ENCODE data around the gene ZNF407. TPM values are rescaled to one million over a fixed set of nuclear protein-coding genes. Genes with fewer than 3 reads are reported as not detected.
A peak's percentile ranks its signal among the peaks of the same experiment; 100 is the strongest.
"Not testable (repeated sequence)": the region's sequence is repeated elsewhere in the genome, so short reads cannot be mapped to it uniquely, and the experiment has no call there.

Gene ZNF407
- total RNA-seq, 1 donor from 2014 or later: 15.1 TPM

DNA sequence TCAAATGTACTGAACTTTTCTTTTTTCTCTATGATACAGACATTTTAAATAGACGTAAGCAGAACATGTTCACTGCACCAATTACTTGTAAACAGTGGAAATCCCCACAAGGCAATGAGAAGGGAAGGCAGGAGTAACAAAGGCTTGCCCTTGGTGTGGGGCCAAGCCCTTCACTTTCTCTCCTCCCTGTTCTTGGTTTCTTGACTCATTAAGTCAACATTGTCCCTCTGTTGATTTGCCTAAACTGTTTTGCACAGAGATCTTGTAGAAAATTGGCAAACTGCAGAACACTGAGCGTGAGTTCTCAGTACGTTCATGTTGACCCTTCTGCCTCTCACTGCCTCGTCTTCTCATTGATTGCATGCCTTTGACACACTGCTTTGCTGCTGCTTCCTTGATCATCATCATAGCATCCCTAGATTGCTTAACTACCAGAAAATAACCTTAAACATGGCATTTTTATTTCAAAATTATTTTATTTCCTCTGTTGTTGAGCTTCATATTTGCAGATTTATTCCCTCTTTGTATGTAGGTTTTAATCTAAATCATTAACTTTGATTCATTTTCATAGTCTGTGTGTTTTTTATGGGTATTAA, 353.6 kb downstream of the ZNF407 start:
- H3K9me3 ChIP-seq (ENCODE audit: control insufficient read depth in 3 of 3, low read length in 3 of 3): no peaks in the 10 kb centered on the region
- H3K36me3 ChIP-seq (ENCODE audit: control insufficient read depth in 3 of 3, insufficient read depth in 3 of 3, low read length in 3 of 3): no peaks in the 10 kb centered on the region
- H3K4me3 ChIP-seq (ENCODE audit: low read length in 3 of 3): no peak overlapping the region
- no peak overlapping the region for H3K9ac ChIP-seq (ENCODE audit: low read depth in 1 of 3, low read length in 3 of 3)
- peak overlapping the region; percentile 4 for H3K27ac ChIP-seq (ENCODE audit: low read depth, low read length)
- peaks cover 0 to 4% (median 0%) of the 10 kb centered on the region in 3 donors for H3K4me1 ChIP-seq (ENCODE audit: control insufficient read depth in 3 of 3, insufficient read depth in 3 of 3, low read length in 3 of 3)
- H3K27me3 ChIP-seq (ENCODE audit: control insufficient read depth in 3 of 3, insufficient read depth in 3 of 3, low read length in 3 of 3): no peaks in the 10 kb centered on the region

DNA sequence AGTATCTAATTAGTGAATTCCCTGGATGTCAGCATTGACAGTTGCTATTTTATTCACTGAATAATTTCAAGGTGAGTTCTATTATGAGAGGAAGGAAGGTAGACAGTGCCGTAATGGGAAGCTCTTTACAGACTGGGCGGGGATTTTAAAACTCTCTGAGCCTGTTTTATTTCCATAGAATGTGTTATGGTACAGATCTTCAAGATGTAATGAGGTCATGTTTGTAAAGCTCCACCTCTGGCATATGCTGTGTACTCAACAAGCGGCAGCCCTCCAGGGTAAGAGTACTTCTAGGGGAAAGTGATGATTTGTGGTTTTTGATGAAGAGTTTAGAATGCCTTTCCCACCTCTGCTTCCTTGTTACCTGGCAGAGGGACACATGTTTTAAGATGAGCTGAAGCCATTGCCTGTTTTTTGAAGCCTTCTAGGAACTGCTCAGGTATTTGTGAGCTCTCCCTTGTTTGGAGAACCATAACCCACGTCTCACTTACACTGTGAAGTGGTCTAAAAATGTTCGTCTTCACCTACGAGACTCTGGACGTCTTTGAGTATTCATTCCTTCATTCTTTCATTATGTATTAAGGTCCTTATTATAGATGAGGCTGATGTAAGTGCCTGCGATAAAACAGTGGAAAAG, 360.0 kb downstream of the ZNF407 start:
- Histone ChIP-seq H3K4me3 (ENCODE audit: low read length in 3 of 3) (no peak overlapping the region), H3K4me1 (ENCODE audit: control insufficient read depth in 3 of 3, insufficient read depth in 3 of 3, low read length in 3 of 3) (no peaks in the 10 kb centered on the region), H3K27me3 (ENCODE audit: control insufficient read depth in 3 of 3, insufficient read depth in 3 of 3, low read length in 3 of 3) (no peaks in the 10 kb centered on the region), H3K9me3 (ENCODE audit: control insufficient read depth in 3 of 3, low read length in 3 of 3) (no peaks in the 10 kb centered on the region), H3K9ac (ENCODE audit: low read depth in 1 of 3, low read length in 3 of 3) (no peak overlapping the region), H3K27ac (ENCODE audit: low read depth, low read length) (no peak overlapping the region), H3K36me3 (ENCODE audit: control insufficient read depth in 3 of 3, insufficient read depth in 3 of 3, low read length in 3 of 3) (no peaks in the 10 kb centered on the region)

GRCh38 chr18:74959216-74959615, 361.5 kb downstream of the ZNF407 start:
- H3K9ac ChIP-seq (ENCODE audit: low read depth in 1 of 3, low read length in 3 of 3): no peak overlapping the region
- no peaks in the 10 kb centered on the region for H3K27me3 ChIP-seq (ENCODE audit: control insufficient read depth in 3 of 3, insufficient read depth in 3 of 3, low read length in 3 of 3)
- no peaks in the 10 kb centered on the region for H3K9me3 ChIP-seq (ENCODE audit: control insufficient read depth in 3 of 3, low read length in 3 of 3)
- no peak overlapping the region for H3K27ac ChIP-seq (ENCODE audit: low read depth, low read length)
- H3K4me1 ChIP-seq (ENCODE audit: control insufficient read depth in 3 of 3, insufficient read depth in 3 of 3, low read length in 3 of 3): no peaks in the 10 kb centered on the region
- H3K36me3 ChIP-seq (ENCODE audit: control insufficient read depth in 3 of 3, insufficient read depth in 3 of 3, low read length in 3 of 3): no peaks in the 10 kb centered on the region
- no peak overlapping the region for H3K4me3 ChIP-seq (ENCODE audit: low read length in 3 of 3)

- Histone ChIP-seq H3K27me3 (ENCODE audit: control insufficient read depth in 3 of 3, insufficient read depth in 3 of 3, low read length in 3 of 3) (no peaks in the 10 kb centered on the region), H3K4me3 (ENCODE audit: low read length in 3 of 3) (no peak overlapping the region), H3K9me3 (ENCODE audit: control insufficient read depth in 3 of 3, low read length in 3 of 3) (no peaks in the 10 kb centered on the region), H3K36me3 (ENCODE audit: control insufficient read depth in 3 of 3, insufficient read depth in 3 of 3, low read length in 3 of 3) (no peaks in the 10 kb centered on the region), H3K9ac (ENCODE audit: low read depth in 1 of 3, low read length in 3 of 3) (no peak overlapping the region), H3K27ac (ENCODE audit: low read depth, low read length) (no peak overlapping the region), H3K4me1 (ENCODE audit: control insufficient read depth in 3 of 3, insufficient read depth in 3 of 3, low read length in 3 of 3) (no peaks in the 10 kb centered on the region)
These were observed 363.9 kb downstream of the ZNF407 start for GRCh38 chr18:74961596-74961995.

DNA sequence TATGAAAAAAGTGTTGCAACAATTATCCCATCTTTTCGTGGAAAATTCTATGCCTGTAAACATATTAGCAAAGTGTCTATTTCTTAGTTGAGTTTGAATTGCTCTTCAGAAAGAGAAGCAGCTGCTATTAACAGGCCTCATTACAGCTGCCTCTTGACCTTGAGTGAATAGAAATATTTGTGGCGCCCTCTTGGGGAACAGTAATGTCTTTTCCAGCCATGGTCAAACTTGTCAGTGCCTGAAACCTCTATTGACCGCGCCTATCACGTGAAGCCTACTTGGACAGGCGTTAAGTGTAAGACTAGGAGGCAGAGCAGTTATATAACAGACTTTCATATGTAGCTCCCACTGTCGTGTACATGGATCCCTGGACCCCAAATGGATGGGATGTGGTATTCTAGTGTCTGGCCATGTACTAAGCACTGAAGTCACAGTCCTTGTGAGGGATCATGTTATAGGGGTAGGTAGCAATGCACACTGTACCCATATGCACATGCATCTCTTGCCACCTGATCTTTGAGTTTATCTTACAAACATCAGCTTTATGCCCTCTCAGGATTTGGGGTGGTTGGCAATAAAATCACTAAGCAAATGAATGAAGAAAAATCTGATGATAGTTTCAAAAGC, 366.3 kb downstream of the ZNF407 start:
- no peaks in the 10 kb centered on the region for H3K36me3 ChIP-seq (ENCODE audit: control insufficient read depth in 3 of 3, insufficient read depth in 3 of 3, low read length in 3 of 3)
- no peaks in the 10 kb centered on the region for H3K4me1 ChIP-seq (ENCODE audit: control insufficient read depth in 3 of 3, insufficient read depth in 3 of 3, low read length in 3 of 3)
- H3K9ac ChIP-seq (ENCODE audit: low read depth in 1 of 3, low read length in 3 of 3): no peak overlapping the region
- H3K9me3 ChIP-seq (ENCODE audit: control insufficient read depth in 3 of 3, low read length in 3 of 3): no peaks in the 10 kb centered on the region
- H3K27me3 ChIP-seq (ENCODE audit: control insufficient read depth in 3 of 3, insufficient read depth in 3 of 3, low read length in 3 of 3): no peaks in the 10 kb centered on the region
- H3K27ac ChIP-seq (ENCODE audit: low read depth, low read length): no peak overlapping the region
- H3K4me3 ChIP-seq (ENCODE audit: low read length in 3 of 3): no peak overlapping the region

GRCh38 chr18:74965682-74966081, 368.0 kb downstream of the ZNF407 start:
- no peaks in the 10 kb centered on the region for H3K27me3 ChIP-seq (ENCODE audit: control insufficient read depth in 3 of 3, insufficient read depth in 3 of 3, low read length in 3 of 3)
- H3K36me3 ChIP-seq (ENCODE audit: control insufficient read depth in 3 of 3, insufficient read depth in 3 of 3, low read length in 3 of 3): no peaks in the 10 kb centered on the region
- H3K9me3 ChIP-seq (ENCODE audit: control insufficient read depth in 3 of 3, low read length in 3 of 3): no peaks in the 10 kb centered on the region
- H3K9ac ChIP-seq (ENCODE audit: low read depth in 1 of 3, low read length in 3 of 3): no peak overlapping the region
- no peak overlapping the region for H3K27ac ChIP-seq (ENCODE audit: low read depth, low read length)
- H3K4me1 ChIP-seq (ENCODE audit: control insufficient read depth in 3 of 3, insufficient read depth in 3 of 3, low read length in 3 of 3): no peaks in the 10 kb centered on the region
- no peak overlapping the region for H3K4me3 ChIP-seq (ENCODE audit: low read length in 3 of 3)

- H3K36me3 ChIP-seq (ENCODE audit: control insufficient read depth in 3 of 3, insufficient read depth in 3 of 3, low read length in 3 of 3): no peaks in the 10 kb centered on the region
- no peak overlapping the region for H3K27ac ChIP-seq (ENCODE audit: low read depth, low read length)
- H3K9me3 ChIP-seq (ENCODE audit: control insufficient read depth in 3 of 3, low read length in 3 of 3): no peaks in the 10 kb centered on the region
- no peaks in the 10 kb centered on the region for H3K4me1 ChIP-seq (ENCODE audit: control insufficient read depth in 3 of 3, insufficient read depth in 3 of 3, low read length in 3 of 3)
- H3K9ac ChIP-seq (ENCODE audit: low read depth in 1 of 3, low read length in 3 of 3): no peak overlapping the region
- no peak overlapping the region for H3K4me3 ChIP-seq (ENCODE audit: low read length in 3 of 3)
- H3K27me3 ChIP-seq (ENCODE audit: control insufficient read depth in 3 of 3, insufficient read depth in 3 of 3, low read length in 3 of 3): no peaks in the 10 kb centered on the region
These were observed 369.8 kb downstream of the ZNF407 start for GRCh38 chr18:74967438-74967837.

GRCh38 chr18:74967979-74968378, 370.3 kb downstream of the ZNF407 start:
- Histone ChIP-seq H3K4me1 (ENCODE audit: control insufficient read depth in 3 of 3, insufficient read depth in 3 of 3, low read length in 3 of 3) (no peaks in the 10 kb centered on the region), H3K27me3 (ENCODE audit: control insufficient read depth in 3 of 3, insufficient read depth in 3 of 3, low read length in 3 of 3) (no peaks in the 10 kb centered on the region), H3K9ac (ENCODE audit: low read depth in 1 of 3, low read length in 3 of 3) (no peak overlapping the region), H3K36me3 (ENCODE audit: control insufficient read depth in 3 of 3, insufficient read depth in 3 of 3, low read length in 3 of 3) (no peaks in the 10 kb centered on the region), H3K9me3 (ENCODE audit: control insufficient read depth in 3 of 3, low read length in 3 of 3) (no peaks in the 10 kb centered on the region), H3K4me3 (ENCODE audit: low read length in 3 of 3) (no peak overlapping the region), H3K27ac (ENCODE audit: low read depth, low read length) (no peak overlapping the region)

DNA sequence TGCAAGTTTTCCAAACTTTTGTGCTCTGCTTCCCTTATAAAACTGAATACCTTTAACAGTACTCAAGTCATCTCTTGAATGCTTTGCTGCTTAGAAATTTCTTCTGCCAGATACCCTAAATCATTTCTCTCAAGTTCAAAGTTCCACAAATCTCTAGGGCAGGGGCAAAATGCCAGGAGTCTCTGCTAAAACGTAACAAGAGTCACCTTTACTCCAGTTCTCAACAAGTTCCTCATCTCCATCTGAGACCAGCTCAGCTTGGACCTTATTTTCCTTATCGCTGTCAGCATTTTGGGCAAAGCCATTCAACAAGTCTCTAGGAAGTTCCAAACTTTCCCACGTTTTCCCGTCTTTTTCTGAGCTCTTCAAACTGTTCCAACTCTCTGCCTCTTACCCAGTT, 373.7 kb downstream of the ZNF407 start:
- H3K9me3 ChIP-seq (ENCODE audit: control insufficient read depth in 3 of 3, low read length in 3 of 3); H3K4me3 ChIP-seq (ENCODE audit: low read length in 3 of 3); H3K27me3 ChIP-seq (ENCODE audit: control insufficient read depth in 3 of 3, insufficient read depth in 3 of 3, low read length in 3 of 3); H3K27ac ChIP-seq (ENCODE audit: low read depth, low read length); H3K36me3 ChIP-seq (ENCODE audit: control insufficient read depth in 3 of 3, insufficient read depth in 3 of 3, low read length in 3 of 3); H3K4me1 ChIP-seq (ENCODE audit: control insufficient read depth in 3 of 3, insufficient read depth in 3 of 3, low read length in 3 of 3); H3K9ac ChIP-seq (ENCODE audit: low read depth in 1 of 3, low read length in 3 of 3): not testable (repeated sequence)

DNA sequence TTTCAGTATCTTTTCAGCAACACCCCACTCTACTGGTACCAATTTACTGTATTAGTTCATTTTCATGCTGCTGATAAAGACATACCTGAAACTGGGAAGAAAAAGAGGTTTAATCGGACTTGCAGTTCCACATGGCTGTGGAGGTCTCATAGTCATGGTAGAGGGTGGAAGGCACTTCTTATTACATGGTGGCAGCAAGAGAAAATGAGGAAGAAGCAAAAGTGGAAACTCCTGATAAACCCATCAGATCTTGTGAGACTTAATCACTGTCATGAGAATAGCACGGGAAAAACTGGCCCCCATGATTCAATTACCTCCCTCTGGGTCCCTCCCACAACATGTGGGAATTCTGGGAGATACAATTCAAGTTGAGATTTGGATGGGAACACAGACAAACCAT, 374.1 kb downstream of the ZNF407 start:
- H3K27me3 ChIP-seq (ENCODE audit: control insufficient read depth in 3 of 3, insufficient read depth in 3 of 3, low read length in 3 of 3); H3K9ac ChIP-seq (ENCODE audit: low read depth in 1 of 3, low read length in 3 of 3); H3K36me3 ChIP-seq (ENCODE audit: control insufficient read depth in 3 of 3, insufficient read depth in 3 of 3, low read length in 3 of 3); H3K27ac ChIP-seq (ENCODE audit: low read depth, low read length); H3K4me3 ChIP-seq (ENCODE audit: low read length in 3 of 3); H3K4me1 ChIP-seq (ENCODE audit: control insufficient read depth in 3 of 3, insufficient read depth in 3 of 3, low read length in 3 of 3); H3K9me3 ChIP-seq (ENCODE audit: control insufficient read depth in 3 of 3, low read length in 3 of 3): not testable (repeated sequence)

All from skeletal muscle tissue (tissue), 4 donors.